HEK293 (cell line): Measurements from ENCODE around the gene STARD5.

ENCODE experiments used
- CTCF ChIA-PET: fragments of 350-600 bp; formaldehyde crosslinking; extraction: SDS; loops from one replicate; lab custom pipeline; 2021; ENCODE audit warnings: antibody characterized with exemption; lab: Yijun Ruan, JAX
- POLR2A ChIA-PET: fragments of 300-600 bp; formaldehyde crosslinking; extraction: SDS; loops from one replicate; lab custom pipeline; 2020; ENCODE audit warnings: antibody characterized with exemption, inconsistent platforms; lab: Yijun Ruan, JAX
- H3K27ac ChIP-seq: fragments of 200-500 bp; sonication (Bioruptor generic); 2 replicates; pipeline ENCODE4 v1.5.1; 2014; ENCODE audit warnings: low read depth, low read length, control low read depth, inconsistent platforms; ENCODE audit errors: extremely low read depth
- H3K36me3 ChIP-seq, 2 experiments: fragments of 200-500 bp in 1 of 2; sonication (Bioruptor generic) in 1 of 2; 1 replicate in 1 of 2; 2 replicates in 1 of 2; pipeline ENCODE4 v1.5.1; 2014 to 2017; ENCODE audit warnings: inconsistent platforms in 2 of 2, low read length in 2 of 2; ENCODE audit not compliant: control insufficient read depth in 2 of 2, insufficient read depth in 1 of 2
- H3K4me1 ChIP-seq: fragments of 200-500 bp; sonication (Bioruptor generic); 2 replicates; pipeline ENCODE4 v1.5.1; 2014; ENCODE audit warnings: mild to moderate bottlenecking, low read length, inconsistent platforms; ENCODE audit not compliant: control insufficient read depth, insufficient read depth
- H3K4me3 ChIP-seq: 2 replicates; pipeline ENCODE4 v1.5.1; 2011; ENCODE audit warnings: low read depth, mild to moderate bottlenecking, control low read depth, low read length, moderate library complexity
- H3K9me3 ChIP-seq: fragments of 200-500 bp; sonication (Bioruptor generic); 2 replicates; pipeline ENCODE4 v1.5.1; 2014; ENCODE audit warnings: low read depth, low read length, inconsistent platforms; ENCODE audit not compliant: control insufficient read depth, insufficient read depth
- KLF16 ChIP-seq: fragments of 450-650 bp; formaldehyde crosslinking; IDR thresholded peaks from 2 replicates; pipeline ENCODE4 v1.5.1; 2017; ENCODE audit warnings: missing biosample characterization, missing genetic modification characterization
- SETDB1 ChIP-seq: IDR thresholded peaks from one replicate; pipeline ENCODE4 v1.6.1; 2017; ENCODE audit warnings: mild to moderate bottlenecking, low read length, moderate library complexity, mixed read lengths; ENCODE audit not compliant: insufficient read length
- WT1 ChIP-seq: fragments of 450-650 bp; formaldehyde crosslinking; IDR thresholded peaks from 2 replicates; pipeline ENCODE4 v1.5.1; 2016; ENCODE audit warnings: missing biosample characterization, missing genetic modification characterization
- ZBTB21 ChIP-seq: fragments of 450-650 bp; formaldehyde crosslinking; IDR thresholded peaks from 2 replicates; pipeline ENCODE4 v1.5.1; 2017; ENCODE audit warnings: missing biosample characterization, missing genetic modification characterization
- ZBTB8A ChIP-seq: fragments of 450-650 bp; formaldehyde crosslinking; IDR thresholded peaks from 2 replicates; pipeline ENCODE4 v1.5.1; 2016; ENCODE audit warnings: missing biosample characterization, missing genetic modification characterization
- ZNF114 ChIP-seq: fragments of 450-650 bp; formaldehyde crosslinking; IDR thresholded peaks from 2 replicates; pipeline ENCODE4 v1.5.0; 2017; ENCODE audit warnings: missing biosample characterization, missing genetic modification characterization
- ZNF169 ChIP-seq: fragments of 450-650 bp; formaldehyde crosslinking; IDR thresholded peaks from 2 replicates; pipeline ENCODE4 v1.5.1; 2016; ENCODE audit warnings: missing biosample characterization, missing genetic modification characterization
- ZNF248 ChIP-seq: fragments of 450-650 bp; formaldehyde crosslinking; IDR thresholded peaks from 2 replicates; pipeline ENCODE4 v1.5.1; 2017; ENCODE audit warnings: missing biosample characterization, missing genetic modification characterization
- ZNF423 ChIP-seq: fragments of 450-650 bp; formaldehyde crosslinking; IDR thresholded peaks from 2 replicates; pipeline ENCODE4 v1.5.1; 2016; ENCODE audit warnings: missing biosample characterization, missing genetic modification characterization
- ZNF488 ChIP-seq: fragments of 450-650 bp; formaldehyde crosslinking; IDR thresholded peaks from 2 replicates; pipeline ENCODE4 v1.5.1; 2016; ENCODE audit warnings: missing biosample characterization, missing genetic modification characterization
- ZNF555 ChIP-seq: fragments of 450-650 bp; formaldehyde crosslinking; conservative IDR thresholded peaks from 2 replicates; pipeline ENCODE4 v1.5.1; 2017; ENCODE audit warnings: missing biosample characterization, mild to moderate bottlenecking, missing genetic modification characterization, inconsistent platforms
- ZNF560 ChIP-seq: fragments of 450-650 bp; formaldehyde crosslinking; IDR thresholded peaks from 2 replicates; pipeline ENCODE4 v1.5.1; 2017; ENCODE audit warnings: missing biosample characterization, missing genetic modification characterization, borderline replicate concordance
- ZNF792 ChIP-seq: fragments of 450-650 bp; formaldehyde crosslinking; IDR thresholded peaks from 2 replicates; pipeline ENCODE4 v1.5.1; 2016; ENCODE audit warnings: missing biosample characterization, missing genetic modification characterization
- ZXDB ChIP-seq: fragments of 450-650 bp; formaldehyde crosslinking; IDR thresholded peaks from 2 replicates; pipeline ENCODE4 v1.5.1; 2016; ENCODE audit warnings: missing biosample characterization, missing genetic modification characterization

The STARD5 gene

GRCh38 chr15:81259760-81260298 lies 64.1 kb downstream of the STARD5 start:
- ChIA-PET POLR2A (no interaction called here), CTCF (interaction anchor here (0.6 to 13.7 kb wide), 6 partner anchors 16 to 283 kb away, joined by 3 to 530 read pairs (median 7); no protein-coding TSS in a partner anchor)
- Histone ChIP-seq H3K4me1 (no peaks in the 10 kb centered on the region), H3K4me3 (no peak overlapping the region), H3K27ac (no peak overlapping the region), H3K36me3 (no peaks in the 10 kb centered on the region), H3K9me3 (no peaks in the 10 kb centered on the region)
- TF ChIP-seq ZNF114 (no peak), ZNF555 (tag by site-specific recombination) (no peak), ZBTB8A (tag by site-specific recombination) (no peak), KLF16 (no peak), ZNF248 (tag by site-specific recombination) (no peak), ZXDB (tag by site-specific recombination) (no peak), SETDB1 (no peak), ZBTB21 (tag by site-specific recombination) (no peak), WT1 (tag by site-specific recombination) (no peak), ZNF560 (tag by site-specific recombination) (no peak), ZNF488 (tag by site-specific recombination) (no peak), ZNF792 (tag by site-specific recombination) (no peak), ZNF169 (tag by site-specific recombination) (no peak), ZNF423 (tag by site-specific recombination) (no peak)
- TF ChIP-seq, all 188 proteins: peak for 0
